ENCODE results near the gene LDLRAD4. TPM values are rescaled to one million over a fixed set of nuclear protein-coding genes. Genes with fewer than 3 reads are reported as not detected.

LDLRAD4 gene
- total RNA-seq, 6 donors from 2014 or later, result 19.5 to 26.6 (median 24.4) TPM

- TF ChIP-seq EP300 (IDR thresholded peaks at IDR 0.05), result no peak
- no peak for TF ChIP-seq POLR2AphosphoS5 (IDR thresholded peaks at IDR 0.05)
- no peak for TF ChIP-seq POLR2A (IDR thresholded peaks at IDR 0.05)
- TF ChIP-seq CTCF (IDR thresholded peaks at IDR 0.05), result no peak
- no peak for DNase-seq
- Histone ChIP-seq H3K27ac (peak overlapping the region in 3 of 4 donors; percentile 11 to 66 (median 36)), H3K36me3 (no peaks in the 10 kb centered on the region), H3K4me1 (peaks cover 40 to 53% (median 46%) of the 10 kb centered on the region in 4 donors), H3K9me3 (no peaks in the 10 kb centered on the region), H3K27me3 (peaks cover 0 to 4% (median 0%) of the 10 kb centered on the region in 4 donors), H3K4me3 (no peak overlapping the region)
- WGBS, 2 donors, result 61 to 72% methylated on average over 4 to 13 of the region's 13 CpGs
- ATAC-seq (ENCODE audit: low FRiP score in 2 of 2), result no peak
Observed at GRCh38 chr18:13223311-13224143, 5.0 kb downstream of the LDLRAD4 start.

GRCh38 chr18:13225261-13225660 lies 6.7 kb downstream of the LDLRAD4 start:
- peaks cover 35 to 38% (median 36%) of the 10 kb centered on the region in 4 donors for H3K4me1 ChIP-seq
- H3K4me3 ChIP-seq, result no peak overlapping the region
- DNase-seq, result no peak
- ATAC-seq (ENCODE audit: low FRiP score in 2 of 2), result no peak
- H3K9me3 ChIP-seq, result no peaks in the 10 kb centered on the region
- TF ChIP-seq POLR2A (IDR thresholded peaks at IDR 0.05) (no peak), EP300 (IDR thresholded peaks at IDR 0.05) (no peak), POLR2AphosphoS5 (IDR thresholded peaks at IDR 0.05) (no peak), CTCF (IDR thresholded peaks at IDR 0.05) (no peak)
- no peaks in the 10 kb centered on the region for H3K27me3 ChIP-seq
- 92 to 96% methylated on average over 3 to 5 of the region's 5 CpGs for WGBS, 2 donors
- H3K36me3 ChIP-seq, result no peaks in the 10 kb centered on the region
- no peak overlapping the region for H3K27ac ChIP-seq

GRCh38 chr18:13226533-13227144 lies 8.1 kb downstream of the LDLRAD4 start:
- TF ChIP-seq POLR2A (IDR thresholded peaks at IDR 0.05) (no peak), POLR2AphosphoS5 (IDR thresholded peaks at IDR 0.05) (no peak), CTCF (IDR thresholded peaks at IDR 0.05) (no peak), EP300 (IDR thresholded peaks at IDR 0.05) (no peak)
- H3K27me3 ChIP-seq, result no peaks in the 10 kb centered on the region
- no peaks in the 10 kb centered on the region for H3K36me3 ChIP-seq
- peaks cover 22 to 26% (median 25%) of the 10 kb centered on the region in 4 donors for H3K4me1 ChIP-seq
- DNase-seq (no peak), ATAC-seq (ENCODE audit: low FRiP score in 2 of 2) (no peak)
- WGBS, 2 donors, result 96% methylated on average over 5 of the region's 5 CpGs
- no peak overlapping the region for H3K4me3 ChIP-seq
- no peaks in the 10 kb centered on the region for H3K9me3 ChIP-seq
- H3K27ac ChIP-seq, result no peak overlapping the region

GRCh38 chr18:13227910-13228309 lies 9.3 kb downstream of the LDLRAD4 start:
- no peak for ATAC-seq (ENCODE audit: low FRiP score in 2 of 2)
- WGBS, 2 donors, result 93 to 97% methylated on average over 6 of the region's 6 CpGs
- TF ChIP-seq CTCF (IDR thresholded peaks at IDR 0.05) (no peak), EP300 (IDR thresholded peaks at IDR 0.05) (no peak), POLR2A (IDR thresholded peaks at IDR 0.05) (no peak), POLR2AphosphoS5 (IDR thresholded peaks at IDR 0.05) (no peak)
- Histone ChIP-seq H3K4me3 (no peak overlapping the region), H3K27ac (no peak overlapping the region), H3K27me3 (no peaks in the 10 kb centered on the region), H3K4me1 (peaks cover 9 to 13% (median 12%) of the 10 kb centered on the region in 4 donors), H3K36me3 (no peaks in the 10 kb centered on the region), H3K9me3 (no peaks in the 10 kb centered on the region)
- no peak for DNase-seq

All from upper lobe of left lung (tissue), 6 donors.